ENCODE measurements around the gene ZNF23.

ZNF23 gene

GRCh38 chr16:71448274-71448866 is 13.7 kb downstream of the ZNF23 start (continued):
- TF ChIP-seq ESRRG (CRISPR knock-in tag; IDR thresholded peaks at IDR 0.05): no peak
- TF ChIP-seq ZC3H10 (CRISPR knock-in tag; IDR thresholded peaks at IDR 0.05): no peak
- no peak for TF ChIP-seq POU6F1 (CRISPR knock-in tag; IDR thresholded peaks at IDR 0.05; ENCODE audit: borderline replicate concordance, low read depth)
- TF ChIP-seq ISL1 (CRISPR knock-in tag; IDR thresholded peaks at IDR 0.05): no peak
- no peak for TF ChIP-seq CREB5 (CRISPR knock-in tag; IDR thresholded peaks at IDR 0.05; ENCODE audit: low read depth)
- TF ChIP-seq ZNF565 (CRISPR knock-in tag; conservative IDR thresholded peaks at IDR 0.05; ENCODE audit: low read depth): no peak
- TF ChIP-seq OSR1 (CRISPR knock-in tag; IDR thresholded peaks at IDR 0.05): no peak

GRCh38 chr16:71443714-71444113 is 18.3 kb downstream of the ZNF23 start:
- TF ChIP-seq ZFP30 (CRISPR knock-in tag; IDR thresholded peaks at IDR 0.05) (no peak), ZFP3 (CRISPR knock-in tag; IDR thresholded peaks at IDR 0.05) (no peak), TOX (CRISPR knock-in tag; IDR thresholded peaks at IDR 0.05; ENCODE audit: borderline replicate concordance) (no peak), PPARA (CRISPR knock-in tag; IDR thresholded peaks at IDR 0.05; ENCODE audit: borderline replicate concordance) (no peak), CSDC2 (CRISPR knock-in tag; IDR thresholded peaks at IDR 0.05) (no peak), BACH2 (CRISPR knock-in tag; IDR thresholded peaks at IDR 0.05; ENCODE audit: borderline replicate concordance) (no peak), ZNF70 (CRISPR knock-in tag; IDR thresholded peaks at IDR 0.05) (no peak), OSR1 (CRISPR knock-in tag; IDR thresholded peaks at IDR 0.05) (no peak)
- ATAC-seq: no peak

- ATAC-seq: no peak
- TF ChIP-seq BACH2 (CRISPR knock-in tag; IDR thresholded peaks at IDR 0.05; ENCODE audit: borderline replicate concordance): no peak
- TF ChIP-seq POU6F1 (CRISPR knock-in tag; IDR thresholded peaks at IDR 0.05; ENCODE audit: borderline replicate concordance, low read depth): no peak
- no peak for TF ChIP-seq GLIS3 (CRISPR knock-in tag; IDR thresholded peaks at IDR 0.05)
- TF ChIP-seq TSHZ2 (CRISPR knock-in tag; IDR thresholded peaks at IDR 0.05): no peak
- TF ChIP-seq TCF4 (CRISPR knock-in tag; IDR thresholded peaks at IDR 0.05; ENCODE audit: borderline replicate concordance): no peak
- TF ChIP-seq ZNF70 (CRISPR knock-in tag; IDR thresholded peaks at IDR 0.05): no peak
- TF ChIP-seq ZFP3 (CRISPR knock-in tag; IDR thresholded peaks at IDR 0.05): no peak
- no peak for TF ChIP-seq ZFP30 (CRISPR knock-in tag; IDR thresholded peaks at IDR 0.05)
- TF ChIP-seq CSDC2 (CRISPR knock-in tag; IDR thresholded peaks at IDR 0.05): no peak
- TF ChIP-seq CSRNP3 (CRISPR knock-in tag; IDR thresholded peaks at IDR 0.05): no peak
- TF ChIP-seq PPARA (CRISPR knock-in tag; IDR thresholded peaks at IDR 0.05; ENCODE audit: borderline replicate concordance): no peak
- no peak for TF ChIP-seq TOX (CRISPR knock-in tag; IDR thresholded peaks at IDR 0.05; ENCODE audit: borderline replicate concordance)
- no peak for TF ChIP-seq ARNTL (CRISPR knock-in tag; IDR thresholded peaks at IDR 0.05; ENCODE audit: borderline replicate concordance, low read depth)
- no peak for TF ChIP-seq ZNF8 (CRISPR knock-in tag; IDR thresholded peaks at IDR 0.05)
- no peak for TF ChIP-seq ZNF565 (CRISPR knock-in tag; conservative IDR thresholded peaks at IDR 0.05; ENCODE audit: low read depth)
- no peak for TF ChIP-seq SNAI2 (CRISPR knock-in tag; IDR thresholded peaks at IDR 0.05)
- no peak for TF ChIP-seq ZC3H10 (CRISPR knock-in tag; IDR thresholded peaks at IDR 0.05)
- TF ChIP-seq OSR1 (CRISPR knock-in tag; IDR thresholded peaks at IDR 0.05): no peak
- TF ChIP-seq ESRRG (CRISPR knock-in tag; IDR thresholded peaks at IDR 0.05): no peak
Observed at GRCh38 chr16:71442051-71442440, 20.0 kb downstream of the ZNF23 start, which contains the start of gene TLE7. Gene TLE7 (minus strand): TSS chr16:71442054. CDS start chr16:71433324, 8,730 bp downstream.

Data from SK-N-SH treated with all-trans-retinoic acid at 6 μM for 48 hours (cell line).